ENCODE data around the gene SUB1.
"Not testable (repeated sequence)": the region's sequence is repeated elsewhere in the genome, so short reads cannot be mapped to it uniquely, and the experiment has no call there.

GRCh38 chr5:32552491-32552890 is 32.9 kb upstream of the SUB1 start:
- TF ChIP-seq EP300 (IDR thresholded peaks at IDR 0.05); CTCF (IDR thresholded peaks at IDR 0.05); POLR2AphosphoS5 (IDR thresholded peaks at IDR 0.05); POLR2A (IDR thresholded peaks at IDR 0.05; ENCODE audit: low read depth): not testable (repeated sequence)

All from esophagus muscularis mucosa (tissue), 4 donors.